ENCODE results near the gene RAB8B. TPM values are rescaled to one million over a fixed set of nuclear protein-coding genes. Genes with fewer than 3 reads are reported as not detected.
A peak's percentile ranks its signal among the peaks of the same experiment; 100 is the strongest.

The RAB8B gene
- total and polyA plus RNA-seq, 2 of the 13 experiments (the other 11 are each of a cell fraction or from before 2014, with no cell fraction given), result 6.8 to 14.2 TPM

GRCh38 chr15:63157118-63157843, 32.1 kb upstream of the RAB8B start, which contains the start of gene RPS27L (continued):
- no peak for TF ChIP-seq GRHL1 (CRISPR knock-in tag; conservative IDR thresholded peaks at IDR 0.05)
- TF ChIP-seq SNAI1 (CRISPR knock-in tag; IDR thresholded peaks at IDR 0.05; ENCODE audit: borderline replicate concordance), result 0 out of 2 replicates have a peak, but pooled peaks have one; percentile 73
- TF ChIP-seq ZNF547 (CRISPR knock-in tag; IDR thresholded peaks at IDR 0.05), result peak; percentile 64; the same call in 1 of the 2 replicates
- no peak for TF ChIP-seq FOXM1 (CRISPR knock-in tag; IDR thresholded peaks at IDR 0.05)
- no peak for TF ChIP-seq ZBTB40 (IDR thresholded peaks at IDR 0.05)
- TF ChIP-seq ZBTB40 (CRISPR knock-in tag; IDR thresholded peaks at IDR 0.05), result peak; percentile 73
- peak; percentile 83; the same call in 1 of the 2 replicates for TF ChIP-seq MYPOP (CRISPR knock-in tag; IDR thresholded peaks at IDR 0.05)
- peak; percentile 99 for TF ChIP-seq TAF1 (CRISPR knock-in tag; IDR thresholded peaks at IDR 0.05)
- TF ChIP-seq RARA (CRISPR knock-in tag; IDR thresholded peaks at IDR 0.05), result peak; percentile 43
- TF ChIP-seq HMGXB4 (CRISPR knock-in tag; IDR thresholded peaks at IDR 0.05; ENCODE audit: borderline replicate concordance in 1 of 2, low read depth in 1 of 2), result peak; percentile 80 to 96
- 0 out of 2 replicates have a peak, but pooled peaks have one; percentile 51 for TF ChIP-seq ZNF530 (CRISPR knock-in tag; IDR thresholded peaks at IDR 0.05; ENCODE audit: low read depth)
- peak; percentile 85 for TF ChIP-seq HNRNPL (IDR thresholded peaks at IDR 0.05; ENCODE audit: low read depth, low read length)
- TF ChIP-seq ZNF567 (CRISPR knock-in tag; IDR thresholded peaks at IDR 0.05; ENCODE audit: borderline replicate concordance), result 0 out of 2 replicates have a peak, but pooled peaks have one; percentile 63
- peak; percentile 94 for TF ChIP-seq KMT2A (CRISPR knock-in tag; IDR thresholded peaks at IDR 0.05)
- peak; percentile 57 for TF ChIP-seq RNF2 (conservative IDR thresholded peaks at IDR 0.05; ENCODE audit: low read depth)

Data from HepG2 (cell line).